Measurements from ENCODE around the gene PDZRN4.

- TF ChIP-seq CTCF (conservative IDR thresholded peaks at IDR 0.05; ENCODE audit: low read length) (no peak), EZH2phosphoT487 (IDR thresholded peaks at IDR 0.05; ENCODE audit: borderline replicate concordance) (no peak)
Measured at GRCh38 chr12:41334390-41334789, 146.3 kb downstream of the PDZRN4 start.
